ENCODE results near the gene PIGM.

PIGM gene

DNA sequence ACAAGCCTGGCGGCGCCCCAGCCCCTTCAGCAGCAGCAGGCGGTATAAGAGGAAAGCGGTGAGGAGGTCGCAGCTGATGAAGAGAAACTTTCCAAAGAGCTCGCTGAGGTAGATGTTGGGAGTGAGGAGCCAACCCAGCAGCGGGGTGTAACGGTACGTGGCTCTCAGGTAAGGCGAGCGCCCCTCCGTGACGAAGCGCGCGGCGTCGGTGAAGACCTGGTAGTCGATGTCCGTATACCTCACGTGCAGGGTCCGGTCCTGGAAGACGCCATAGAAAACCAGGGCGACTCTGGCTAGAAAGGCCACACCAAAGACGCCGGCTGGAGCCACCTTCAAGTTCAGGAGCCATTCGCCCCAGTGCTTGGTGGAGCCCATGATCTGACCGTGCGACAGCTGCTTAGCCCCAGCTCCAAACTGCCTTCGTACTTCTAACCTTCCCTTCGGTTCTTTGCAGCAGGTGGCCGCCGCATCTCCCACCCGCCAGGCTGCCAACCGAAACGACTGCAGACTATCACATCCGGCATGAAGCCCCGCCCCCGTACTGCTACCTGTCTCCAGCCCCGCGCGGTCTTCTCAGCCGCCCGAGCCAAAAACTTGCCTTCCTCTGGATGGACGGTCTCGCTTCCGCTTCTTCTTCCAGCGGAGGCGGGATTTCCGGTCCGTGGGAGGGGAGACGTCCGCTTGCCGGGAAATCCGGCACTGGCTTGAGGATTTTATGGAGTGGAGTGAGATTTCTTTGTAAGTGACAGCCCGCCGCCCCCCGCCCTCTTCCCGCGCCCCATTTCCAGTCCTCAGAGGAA lies at the start of gene PIGM:
TSS of gene PIGM (minus strand) at position 626 of the 800 bp plus-strand sequence. CDS start at position 375, 251 bp downstream.
- DNase-seq (ENCODE audit: low read depth in 3 of 3) = peak; percentile 88 to 96 (median 89)

DNA sequence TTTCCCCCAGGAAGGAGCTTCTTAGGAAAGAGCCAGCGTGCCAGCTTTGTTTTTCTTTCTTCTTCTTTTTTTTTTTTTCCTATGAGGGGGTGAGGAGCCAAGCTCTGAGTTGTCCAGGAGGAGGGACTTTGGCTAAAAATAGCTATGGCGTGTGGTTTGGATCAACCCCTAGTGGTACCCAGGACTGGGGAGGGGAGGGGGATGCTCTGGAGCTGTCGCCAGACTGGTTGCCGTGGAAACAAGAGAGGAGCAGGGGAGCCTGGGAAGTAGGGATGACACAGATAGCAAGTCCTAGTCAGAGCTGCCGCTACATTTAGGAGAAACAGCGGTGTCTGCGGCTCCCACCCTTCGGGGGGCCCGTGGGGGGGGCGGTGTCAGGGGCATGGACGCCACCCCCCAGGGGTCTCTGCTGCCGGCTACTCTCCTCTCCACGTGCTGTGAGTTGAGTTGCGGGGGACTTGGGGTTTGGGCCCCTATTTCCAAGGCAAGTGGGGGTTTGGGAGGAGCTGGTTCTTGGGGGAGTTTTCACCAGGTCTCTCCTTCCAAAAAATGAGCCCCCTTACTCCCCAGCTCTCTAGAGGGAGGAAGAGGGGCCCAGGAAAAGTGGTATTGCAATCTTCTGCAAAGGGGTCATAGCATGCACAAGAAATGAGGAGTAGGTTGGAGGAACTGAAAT lies 49.6 kb upstream of the PIGM start, which contains the start of gene KCNJ9:
TSS of gene KCNJ9 (plus strand) at position 278 of the 676 bp plus-strand sequence. CDS start 2,493 bp downstream, outside the sequence.
- DNase-seq (ENCODE audit: low read depth in 3 of 3) = no peak

DNA sequence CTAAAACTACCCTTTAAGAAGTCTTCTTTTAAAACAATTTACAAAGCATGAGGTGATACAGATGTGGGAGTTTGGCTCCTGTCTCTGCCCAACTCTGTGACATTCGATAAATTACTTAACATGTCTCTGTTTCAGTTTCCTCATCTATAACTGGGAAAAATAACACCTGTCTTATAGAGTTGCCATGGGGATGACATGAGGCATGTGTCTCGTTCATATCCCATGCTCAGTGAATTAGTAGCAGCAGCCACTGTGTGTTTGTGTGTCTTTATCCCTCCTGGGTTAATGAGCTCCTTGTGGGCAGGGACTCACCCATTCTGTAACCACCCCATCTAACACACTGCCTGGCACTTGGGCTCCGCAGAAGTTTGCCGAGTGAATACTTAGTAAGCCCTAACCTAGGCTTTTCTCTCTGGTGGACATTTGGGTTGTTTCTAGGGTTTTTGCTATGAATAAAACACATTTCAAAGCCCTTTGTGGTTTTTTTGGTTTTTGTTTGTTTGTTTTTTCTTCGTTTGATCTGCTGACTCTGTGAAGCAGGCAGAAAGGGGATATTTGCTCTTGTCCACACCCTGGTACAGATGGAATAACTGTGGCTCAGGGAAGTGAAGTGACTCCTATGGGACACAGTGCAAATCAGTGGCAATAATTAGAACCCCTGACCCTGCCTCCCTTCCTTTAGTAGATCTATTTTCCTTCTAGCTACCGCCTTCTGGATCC lies 48.8 kb upstream of the PIGM start:
- no peak for DNase-seq (ENCODE audit: low read depth in 3 of 3)

DNA sequence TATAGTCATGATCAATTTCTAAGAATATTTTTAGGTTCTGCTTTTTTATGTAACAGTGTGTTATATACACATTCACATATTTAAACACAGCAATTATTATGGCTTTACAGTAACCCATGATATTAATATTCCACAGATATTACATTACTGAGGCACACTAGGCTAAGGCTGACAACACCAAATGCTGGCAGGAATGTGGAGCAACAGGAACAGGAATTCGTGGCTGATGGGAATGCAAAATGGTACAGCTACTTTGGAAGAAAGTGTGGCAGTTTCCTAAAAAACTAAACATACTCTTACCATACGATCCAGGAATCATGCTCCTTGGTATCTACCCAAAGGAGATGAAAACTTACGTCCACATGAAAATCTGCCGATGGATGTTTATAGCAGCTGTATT lies 47.7 kb upstream of the PIGM start:
- no peak for DNase-seq (ENCODE audit: low read depth in 3 of 3)

DNA sequence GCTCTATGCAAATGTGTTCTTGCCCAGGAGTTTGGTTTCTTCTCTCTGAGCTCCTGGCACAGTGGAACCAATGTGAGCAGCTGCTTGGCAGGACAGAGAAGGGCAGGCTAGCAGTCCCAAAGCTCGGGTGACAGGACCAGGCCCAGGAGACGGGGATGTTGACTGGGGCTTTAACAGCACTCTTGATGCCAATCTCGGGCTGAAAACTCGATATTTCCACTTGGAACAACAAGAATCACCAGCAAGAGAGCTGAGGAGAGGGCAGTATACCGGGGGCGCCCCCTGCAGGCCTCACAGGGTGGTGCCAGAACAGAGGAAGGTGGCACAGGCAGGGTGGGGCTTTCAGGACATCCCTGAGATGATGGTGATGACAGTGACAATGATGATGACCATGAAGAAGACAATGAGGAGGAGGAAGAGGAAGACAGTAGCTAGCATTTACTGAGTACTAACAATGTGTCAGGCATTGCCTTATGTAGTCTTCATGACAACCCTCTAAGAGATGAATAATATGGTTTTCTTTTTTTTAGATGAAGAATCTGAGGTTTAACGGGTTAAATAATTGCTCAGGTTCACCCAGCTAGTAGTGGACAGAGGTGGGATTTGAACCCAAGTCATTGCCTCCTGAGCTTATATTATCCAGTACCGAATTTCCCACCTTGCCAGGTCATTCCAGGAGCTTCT lies 46.9 kb upstream of the PIGM start:
- peak in 2 of 3 experiments; percentile 31 to 61 for DNase-seq (ENCODE audit: low read depth in 3 of 3)

DNA sequence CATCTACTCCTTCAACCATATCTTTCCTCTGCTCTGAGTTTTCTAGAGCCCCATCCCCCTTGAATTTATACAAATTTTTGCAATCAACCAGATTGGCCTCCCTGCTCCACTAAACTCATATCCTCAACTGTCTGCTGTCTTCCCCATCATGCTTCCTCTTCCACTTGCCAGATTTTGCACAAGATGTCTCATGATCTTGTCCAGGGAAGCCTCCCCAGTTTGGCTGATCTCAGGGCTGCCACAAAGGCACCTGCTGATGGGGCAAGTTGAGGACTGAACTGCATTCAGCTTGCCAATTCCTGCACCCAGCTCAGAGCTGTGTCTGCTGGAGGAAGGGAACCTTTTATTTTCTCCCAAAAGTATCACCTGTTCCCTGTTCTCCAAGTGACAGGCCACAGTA lies 45.7 kb upstream of the PIGM start:
- DNase-seq (ENCODE audit: low read depth in 3 of 3) = no peak

DNA sequence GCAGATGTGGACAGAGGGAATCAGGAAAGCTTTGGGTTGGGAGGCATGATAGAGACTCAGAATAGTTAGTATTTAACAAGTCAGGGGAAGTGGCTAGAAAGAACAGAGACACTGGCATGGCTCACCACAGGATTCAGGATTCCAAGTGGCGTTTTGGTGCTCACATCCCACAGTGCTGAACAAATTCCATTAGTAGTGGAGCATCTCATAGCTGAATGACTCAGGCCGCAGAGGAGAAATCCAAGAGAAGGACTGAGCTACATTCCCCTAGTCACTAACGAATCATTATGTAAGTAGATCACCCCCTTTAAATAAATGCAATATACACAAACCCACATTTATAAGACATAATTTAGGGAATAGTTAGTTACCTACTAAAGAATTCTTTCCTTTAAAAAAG lies 44.5 kb upstream of the PIGM start:
- DNase-seq (ENCODE audit: low read depth in 3 of 3) = no peak

DNA sequence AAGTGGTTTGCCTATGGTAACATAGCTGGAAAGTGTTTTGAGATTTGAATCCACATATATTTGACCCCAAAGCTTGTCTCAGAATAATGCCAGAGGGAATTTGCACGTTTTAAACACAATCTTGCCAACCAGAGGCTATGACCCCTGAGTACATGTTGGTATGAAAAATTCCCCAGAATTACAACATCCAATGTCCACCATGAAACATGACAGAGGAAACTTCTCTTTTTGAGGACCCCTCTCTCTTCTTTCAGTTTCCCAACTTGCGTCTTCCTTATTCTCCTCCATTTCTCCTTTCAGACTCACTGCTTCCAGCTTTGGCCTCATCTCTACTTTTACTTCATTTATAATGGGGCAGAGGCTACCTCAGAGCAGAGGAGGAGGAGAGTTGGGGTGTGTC lies 44.0 kb upstream of the PIGM start:
- DNase-seq (ENCODE audit: low read depth in 3 of 3) = no peak

DNA sequence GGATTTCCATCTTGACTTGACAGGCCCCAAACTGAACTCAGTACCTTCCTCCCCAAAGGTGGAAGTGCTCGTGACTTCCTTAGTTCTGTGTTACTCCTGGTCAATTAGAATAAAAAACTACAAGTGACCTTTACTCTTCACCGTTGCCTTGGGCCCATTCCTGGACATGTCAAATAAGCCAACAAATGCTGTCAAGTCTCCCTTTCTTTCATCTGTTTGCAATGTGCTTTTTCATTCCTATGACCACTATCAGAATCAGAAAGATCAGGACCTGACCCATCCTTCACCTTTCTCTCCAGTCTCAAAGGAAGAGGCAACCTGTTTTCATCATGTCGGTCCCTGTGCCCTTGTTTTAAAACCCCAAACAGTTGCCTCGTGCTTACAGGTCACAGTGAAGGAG lies 43.1 kb upstream of the PIGM start:
- DNase-seq (ENCODE audit: low read depth in 3 of 3) = no peak

DNA sequence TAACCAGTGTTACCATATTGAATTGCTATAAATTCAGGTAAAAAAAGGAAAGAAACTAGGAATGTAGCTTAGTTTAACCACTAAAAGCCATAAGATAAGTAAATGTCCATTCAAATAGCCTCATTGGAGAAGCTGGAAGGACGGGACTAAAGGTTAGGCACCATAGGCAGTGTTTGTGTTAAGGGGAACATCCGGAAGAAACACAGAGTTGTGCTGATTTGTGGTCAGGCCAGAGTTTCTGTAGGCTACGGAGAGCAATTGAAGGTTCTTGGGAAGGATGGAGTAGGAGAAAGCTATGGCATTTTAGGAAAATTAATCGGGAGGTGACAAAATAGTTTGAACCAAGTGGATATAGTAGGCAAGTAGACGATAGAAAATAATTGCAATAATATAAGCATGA lies 39.5 kb upstream of the PIGM start:
- no peak for DNase-seq (ENCODE audit: low read depth in 3 of 3)

DNA sequence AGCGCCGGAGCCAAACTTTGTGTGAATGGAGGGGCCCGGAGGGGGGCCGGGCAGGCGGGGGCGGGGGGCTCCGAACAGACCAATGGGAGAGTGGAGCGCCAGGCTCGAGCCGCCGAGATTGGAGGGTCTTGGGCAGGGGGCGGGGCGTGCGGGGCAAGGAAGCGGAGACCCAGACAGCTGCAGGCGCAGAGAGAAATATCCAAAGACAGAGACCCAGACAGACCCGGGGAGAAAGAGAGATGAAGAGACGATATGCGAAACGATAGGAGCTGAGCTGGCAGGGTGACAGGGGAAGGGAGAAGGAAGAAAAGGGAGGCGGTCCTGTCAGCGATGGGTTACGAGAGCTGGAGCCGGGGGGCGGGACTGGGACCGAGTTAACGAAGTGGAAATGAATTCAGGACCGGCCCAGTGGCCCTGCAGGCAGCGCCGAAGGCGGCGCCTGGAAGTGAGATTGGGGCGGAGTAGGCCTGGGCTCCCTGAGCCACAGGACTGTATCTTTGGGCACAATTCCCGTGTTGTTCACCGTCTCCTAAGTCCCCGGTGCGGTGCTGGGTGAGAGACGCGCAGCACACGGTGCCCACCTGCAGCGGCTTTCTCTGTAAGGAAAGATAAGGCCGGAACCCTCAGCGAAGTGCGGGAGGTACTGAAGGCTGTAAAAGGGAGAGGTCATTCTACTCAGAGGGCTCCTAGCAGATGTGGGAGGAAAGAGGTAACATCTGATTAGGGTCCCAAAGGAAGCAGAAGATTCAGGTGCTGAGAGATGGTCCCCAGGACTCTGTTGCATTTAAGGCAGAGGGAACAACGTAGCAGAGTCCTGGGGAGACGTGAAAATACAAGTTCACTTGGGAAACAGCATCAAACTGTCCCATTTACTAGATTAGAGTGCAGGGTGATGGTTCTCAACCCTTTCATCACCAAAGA lies 38.7 kb upstream of the PIGM start:
- DNase-seq (ENCODE audit: low read depth in 3 of 3) = peak; percentile 37 to 62 (median 41)

DNA sequence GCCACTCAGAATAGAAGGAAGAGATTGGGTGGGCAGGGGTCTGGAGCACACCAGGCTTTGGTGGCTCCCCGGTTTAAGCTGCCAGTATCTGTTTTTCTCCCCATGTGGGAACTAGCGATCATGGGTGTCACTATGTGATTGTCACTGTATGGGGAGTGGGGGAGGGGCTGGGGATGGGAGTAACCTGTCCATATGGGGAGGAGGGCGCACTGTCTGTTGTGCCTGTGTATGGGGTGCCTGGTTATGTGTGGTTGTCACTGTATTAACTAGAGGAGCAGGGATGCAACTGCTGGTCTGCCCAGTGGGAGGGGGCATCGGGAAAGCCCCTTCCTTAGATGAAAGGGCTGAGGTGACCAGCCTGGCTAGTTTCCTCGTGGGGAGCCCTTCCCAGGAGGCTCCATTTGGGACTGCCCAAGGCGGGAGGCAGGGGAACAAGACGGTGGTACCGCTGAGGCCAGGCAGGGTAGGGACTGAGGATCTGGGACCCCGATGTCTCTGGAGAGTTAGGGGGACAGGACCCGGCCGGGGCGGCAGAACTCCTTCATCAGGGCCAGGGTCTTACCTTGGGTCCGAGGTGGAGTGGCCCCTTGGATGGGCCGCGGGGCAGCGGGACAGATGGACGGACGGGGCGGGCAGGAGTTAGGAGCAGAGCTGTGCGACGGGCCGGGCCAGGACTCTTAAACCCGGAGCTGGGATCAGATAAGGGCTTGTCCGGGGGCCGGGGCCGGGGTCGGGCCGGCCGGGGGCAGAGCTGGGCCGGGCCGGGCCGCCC lies 37.9 kb upstream of the PIGM start, which contains the start of gene KCNJ10:
TSS of gene KCNJ10 (minus strand) at position 701 of the 772 bp plus-strand sequence. CDS start 27,628 bp downstream, outside the sequence.
- DNase-seq (ENCODE audit: low read depth in 3 of 3) = no peak

DNA sequence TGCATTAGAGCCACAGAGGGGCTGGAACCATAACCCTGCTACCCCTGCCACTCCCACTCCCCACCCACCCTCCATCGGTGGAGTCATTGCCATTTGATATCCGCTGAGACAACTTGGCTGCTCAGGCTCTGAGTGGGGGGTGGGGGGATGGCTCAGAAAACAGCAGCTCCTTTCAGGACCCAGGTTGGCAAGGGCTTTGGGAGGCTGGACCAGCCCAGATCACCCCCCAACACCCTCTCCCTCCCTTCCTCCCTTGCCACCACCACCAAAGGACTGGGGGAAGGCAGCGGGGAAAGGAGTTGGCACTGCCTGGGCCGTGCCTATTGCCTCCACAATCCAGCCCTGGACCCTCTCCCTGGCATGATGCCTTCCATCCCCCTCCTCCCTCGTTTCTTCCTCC lies 36.4 kb upstream of the PIGM start:
- DNase-seq (ENCODE audit: low read depth in 3 of 3) = no peak

DNA sequence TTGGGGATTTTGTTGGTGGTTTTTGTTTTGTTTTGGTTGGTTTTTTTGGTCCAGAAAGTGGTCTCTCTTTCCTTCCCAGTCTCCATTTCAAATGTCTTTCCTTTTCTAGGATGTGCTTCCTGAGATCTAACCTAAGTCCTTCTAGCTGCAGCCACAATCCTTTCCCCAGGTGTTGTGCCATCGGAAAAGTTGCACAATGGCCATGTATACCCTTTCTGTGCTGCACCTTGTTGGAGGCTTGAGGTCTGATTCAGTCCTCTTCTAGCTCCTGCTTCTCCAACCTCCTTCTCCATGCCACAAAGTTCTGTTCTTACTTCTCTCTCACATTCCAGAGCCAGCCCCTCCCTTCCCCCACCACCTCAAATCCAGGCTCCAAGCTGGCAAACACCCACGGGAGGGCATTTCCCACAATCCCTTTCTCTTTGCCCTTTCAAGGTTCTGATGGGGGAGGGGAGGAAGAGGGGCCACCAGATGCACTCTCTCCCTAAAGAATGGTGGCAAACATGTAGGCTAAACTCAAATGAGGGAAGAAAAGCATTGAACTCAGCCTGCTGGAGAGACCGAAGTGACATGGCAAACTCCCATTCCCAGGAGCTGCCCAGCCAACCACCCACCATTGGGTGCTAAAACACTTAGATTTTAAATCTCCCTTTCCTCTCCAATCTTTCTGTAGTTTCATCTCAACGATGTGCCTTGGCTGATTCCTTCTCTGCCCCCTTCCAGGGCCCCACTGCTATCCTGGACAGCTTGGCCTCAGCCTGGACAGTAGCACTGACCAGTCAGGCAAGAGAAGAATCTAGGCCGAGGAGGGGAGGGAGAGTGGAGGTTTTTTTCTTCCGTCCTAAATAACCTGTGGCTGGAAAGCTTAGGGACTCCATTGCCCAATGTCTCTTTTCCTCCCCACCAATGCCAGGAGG lies 35.3 kb upstream of the PIGM start:
- DNase-seq (ENCODE audit: low read depth in 3 of 3) = no peak

DNA sequence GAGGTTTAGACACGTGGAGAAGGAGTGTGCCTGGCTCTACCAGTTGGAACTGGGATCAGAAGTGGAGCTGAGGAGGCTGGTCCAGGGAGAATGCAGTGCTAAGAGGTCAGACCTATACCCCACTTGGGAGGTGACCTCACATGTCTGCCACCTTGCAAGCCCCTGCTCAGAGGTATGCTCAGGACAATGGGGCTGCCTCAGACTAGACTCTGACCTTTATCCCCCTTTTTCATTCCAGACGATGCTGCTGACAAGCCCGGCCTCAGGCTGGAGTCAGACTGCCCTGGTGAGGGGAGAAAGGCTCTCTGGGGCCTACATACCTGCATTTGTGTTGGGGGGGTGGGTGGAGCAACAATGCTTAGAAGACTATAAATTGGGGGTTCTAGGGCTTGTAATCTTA lies 33.0 kb upstream of the PIGM start:
- no peak for DNase-seq (ENCODE audit: low read depth in 3 of 3)

DNA sequence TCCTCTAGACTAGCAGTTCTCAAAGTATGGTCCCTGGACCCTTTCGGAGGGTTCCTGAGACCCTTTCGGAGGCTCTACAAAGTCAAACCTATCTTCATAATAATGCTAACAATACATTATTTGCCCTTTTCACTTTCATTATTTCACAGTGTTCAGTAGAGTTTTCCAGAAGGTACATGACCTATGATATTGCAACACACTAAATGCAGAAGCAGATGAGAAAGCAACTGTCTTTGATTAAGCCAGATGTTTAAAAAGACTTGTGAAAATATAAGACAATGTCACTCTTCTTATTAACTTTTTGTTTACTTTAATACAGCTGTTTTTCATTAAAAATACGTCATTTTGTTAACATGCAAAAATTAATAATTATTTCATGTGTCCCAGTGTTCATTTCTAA lies 32.4 kb upstream of the PIGM start:
- DNase-seq (ENCODE audit: low read depth in 3 of 3) = no peak

DNA sequence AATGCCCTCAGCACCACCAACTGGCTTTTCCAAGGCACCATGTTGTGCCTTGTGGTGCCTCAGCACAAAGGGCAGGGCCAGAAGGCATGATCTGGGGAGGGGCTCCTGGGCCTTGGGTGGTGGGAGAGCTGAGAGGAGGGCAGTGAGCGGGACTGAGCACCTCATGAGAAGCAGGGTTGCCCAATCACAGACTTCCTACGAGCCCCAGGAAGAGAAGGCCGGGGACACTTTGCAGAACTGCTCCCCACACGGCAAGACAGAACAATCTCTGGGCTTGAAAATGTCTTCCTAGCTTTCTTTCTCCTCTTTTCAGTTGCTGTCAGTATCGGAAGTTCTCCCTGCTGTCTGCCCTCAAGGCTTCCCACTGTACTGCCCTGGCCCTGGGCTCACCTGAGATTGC lies 31.4 kb upstream of the PIGM start:
- no peak for DNase-seq (ENCODE audit: low read depth in 3 of 3)

DNA sequence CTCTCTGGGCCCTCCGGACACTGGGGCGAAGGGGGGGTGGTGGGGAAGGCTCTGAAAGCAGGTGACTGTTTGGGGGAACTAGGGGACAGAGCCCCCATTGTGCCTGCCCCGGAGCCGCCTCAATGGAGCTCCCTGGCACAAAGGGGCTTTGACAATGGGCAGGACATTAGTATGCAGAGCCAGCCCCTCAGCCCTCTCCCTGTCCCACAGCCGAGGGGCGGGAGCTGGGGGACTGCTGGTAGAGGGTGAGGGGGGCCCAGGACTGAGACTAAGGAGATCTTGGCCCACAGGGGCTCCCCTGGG lies 30.4 kb upstream of the PIGM start:
- no peak for DNase-seq (ENCODE audit: low read depth in 3 of 3)

Measured in stimulated activated CD4-positive, alpha-beta T cell treated with anti-CD3 and anti-CD28 coated beads, TNF-alpha, amount 100 ng/mL, for 24 hours (primary cell).